Heart left ventricle (tissue), 16 donors: ENCODE data around the gene ARHGEF10L. TPM values are rescaled to one million over a fixed set of nuclear protein-coding genes. Genes with fewer than 3 reads are reported as not detected.
A peak's percentile ranks its signal among the peaks of the same experiment; 100 is the strongest.

Experiments used
- ATAC-seq, 4 donors: fragments of 200-7000 bp; cut with Tn5 transposase; one replicate each; pipeline ENCODE4 v1.9.1; 2020 to 2022; ENCODE audit warnings: moderate library complexity in 4 of 4, mild to moderate bottlenecking in 3 of 4, moderate number of reproducible peaks in 1 of 4
- DNase-seq, 5 donors: peaks; one replicate each; pipeline ENCODE4 v3.0.0-alpha.2; 2020
- H3K27ac ChIP-seq, 12 donors: fragments of 200-600 bp; sonication (generic) in 4 of 12; one replicate each; pipeline versions ENCODE4 v1.5.0 to v1.8.0; 2016 to 2022; ENCODE audit warnings: mild to moderate bottlenecking in 2 of 12
- H3K27me3 ChIP-seq, 9 donors: fragments of 200-600 bp; sonication (generic) in 2 of 9; one replicate each; pipeline versions ENCODE4 v1.5.1 to v1.8.0; 2016 to 2022; ENCODE audit warnings: mild to moderate bottlenecking in 3 of 9
- H3K36me3 ChIP-seq, 9 donors: fragments of 200-600 bp; sonication (generic) in 2 of 9; one replicate each; pipeline versions ENCODE4 v1.5.0 to v1.8.0; 2018 to 2022; ENCODE audit warnings: mild to moderate bottlenecking in 2 of 9
- H3K4me1 ChIP-seq, 12 donors: fragments of 200-600 bp; sonication (generic) in 4 of 12; one replicate each; pipeline versions ENCODE4 v1.5.0 to v1.8.0; 2016 to 2022; ENCODE audit warnings: mild to moderate bottlenecking in 3 of 12
- H3K4me3 ChIP-seq, 12 donors: fragments of 200-600 bp; sonication (generic) in 4 of 12; one replicate each; pipeline versions ENCODE4 v1.5.0 to v1.8.0; 2017 to 2022; ENCODE audit warnings: mild to moderate bottlenecking in 9 of 12, moderate library complexity in 4 of 12
- H3K9me3 ChIP-seq, 12 donors: fragments of 200-600 bp; sonication (generic) in 4 of 12; one replicate each; pipeline versions ENCODE4 v1.5.0 to v1.8.0; 2016 to 2022; ENCODE audit warnings: mild to moderate bottlenecking in 1 of 12
- CTCF ChIP-seq, 12 donors: fragments of 200-600 bp; sonication (generic) in 4 of 12; IDR thresholded peaks; one replicate each; pipeline versions ENCODE4 v1.5.0 to v1.8.0; 2018 to 2022; ENCODE audit warnings: antibody characterized with exemption in 12 of 12, mild to moderate bottlenecking in 5 of 12
- POLR2A ChIP-seq, 2 donors: fragments of 450-650 bp; IDR thresholded peaks; one replicate each; pipeline ENCODE4 v1.6.1; 2017; ENCODE audit warnings: antibody characterized with exemption in 2 of 2, mild to moderate bottlenecking in 2 of 2, moderate library complexity in 2 of 2
- WGBS, 4 donors: extraction: QIAGEN DNeasy Blood & Tissue Kit in 2 of 4; methylation state at CpG; one replicate each; pipeline versions ENCODE4 v1.1.5 to v1.1.7; 2013 to 2018; 5-methylcytosine and 5-hydroxymethylcytosine counted together
- intact Hi-C, 10 donors: fragments of 100-400 bp; cut with DNase I; formaldehyde crosslinking; loops; one replicate each; pipeline versions ENCODE4 v1.11.1 to v1.14.2; 2022
- polyA plus RNA-seq, 2 donors: library from polyadenylated mRNA; stranded (reverse); fragments of 200-250 nt; gene quantifications; one replicate each; pipeline ENCODE4 v1.2.3, GENCODE V29; 2013
- total RNA-seq, 9 donors: library from RNA; depleted of rRNA in 2 of 9; stranded (reverse); fragments of >200 nt in 2 of 9; fragmentation: NEBNext Ultra II Directional in 3 of 9; extraction: Animal tissue kit (Norgen Biotek cat#: 25700) in 3 of 9; gene quantifications; one replicate each; pipeline versions ENCODE4 v1.1.0 to v1.2.4, GENCODE V29; 2016 to 2023
- donor health status: ischemic (EF 13 %, LVEDD 7.1; RV severe dilation, severe dysfunction).
- donor health status: healthy with polysubstance abuse.
- donor health status: DM: no; HTN: yes; CAD: no.
- donor health status: DM: no; HTN: no; CAD: no.
- donor health status: ischemic (EF 25% LVEDD 6.9; RV normal size, moderate dysfunction).
- donor health status: ischemic (EF 25% LVEDD 5.7; RV mildly dilated, moderate dysfunction).
- donor health status: healthy.
- donor health status: DM: yes; HTN: yes; CAD: no.
- donor health status: ischemic (EF 35%, LVEDD 5.7; RV mildly dilated, moderate dysfunction).
- donor health status: nonischemic (EF 11% LVEDD 7.7; RV severe dilation, severe dysfunction).
- donor health status: DM: yes; HTN: yes; CAD: no.
- donor health status: PGD.
- donor health status: ischemic (EF 29% LVEDD 5.4; RV normal size, mild dysfunction).
- donor health status: nonischemic (EF 23%, LVEDD 6.1; RV moderate dilation, normal function).

ARHGEF10L gene
- total and polyA plus RNA-seq, 11 donors: 44.6 to 72.8 (median 57.9) TPM

DNA sequence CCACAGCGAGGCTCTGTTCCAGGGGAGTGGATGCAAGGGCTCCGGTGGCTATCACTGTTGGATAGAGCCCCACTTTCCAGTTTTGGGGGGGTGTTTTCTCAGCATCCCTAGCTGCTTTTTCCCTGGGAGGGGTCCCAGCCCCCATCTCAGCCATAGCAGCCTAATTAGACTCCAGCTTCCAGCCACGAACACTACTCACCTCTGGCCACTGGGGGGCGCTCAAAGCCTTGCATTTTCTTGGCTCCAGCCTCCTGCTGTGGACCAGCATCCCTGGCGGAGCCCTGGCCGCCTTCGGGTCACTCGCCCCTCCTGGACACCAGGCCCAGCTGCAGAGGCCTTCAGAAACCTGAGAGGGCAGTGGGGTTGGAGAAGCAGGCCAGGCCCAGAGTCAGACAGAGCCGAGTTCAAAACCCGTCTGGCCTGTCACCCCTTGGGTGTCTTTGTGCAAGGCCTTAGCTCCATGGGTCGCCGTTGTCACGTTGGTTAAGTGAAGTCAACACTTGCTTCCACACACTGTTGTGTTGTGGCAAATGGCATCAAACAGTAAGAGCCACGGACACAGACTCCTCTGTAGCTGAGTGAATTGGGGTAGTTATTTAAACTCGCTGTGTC is 122.2 kb downstream of the ARHGEF10L start:
- no peaks in the 10 kb centered on the region for H3K9me3 ChIP-seq
- intact Hi-C loops: loop anchor here (1.0 to 10.0 kb wide), 11 partner anchors 163 to 913 kb away; partner anchors contain the start of gene IGSF21 (in 2 of the 10)
- no peak overlapping the region for H3K27ac ChIP-seq
- 59 to 64% (median 62%) methylated on average over 13 to 15 of the region's 15 CpGs for WGBS, 4 donors
- H3K36me3 ChIP-seq: peaks cover 0 to 92% (median 73%) of the 10 kb centered on the region in 9 donors
- no peaks in the 10 kb centered on the region for H3K4me1 ChIP-seq
- no peak overlapping the region for H3K4me3 ChIP-seq
- ATAC-seq: peak in 3 of 4 donors; percentile 18 to 43 (median 39)
- no peaks in the 10 kb centered on the region for H3K27me3 ChIP-seq
- TF ChIP-seq POLR2A (IDR thresholded peaks at IDR 0.05): no peak
- TF ChIP-seq CTCF (IDR thresholded peaks at IDR 0.05): peak; percentile 59 to 81 (median 78)
- DNase-seq: peak in 4 of 5 donors; percentile 41 to 77 (median 56)

DNA sequence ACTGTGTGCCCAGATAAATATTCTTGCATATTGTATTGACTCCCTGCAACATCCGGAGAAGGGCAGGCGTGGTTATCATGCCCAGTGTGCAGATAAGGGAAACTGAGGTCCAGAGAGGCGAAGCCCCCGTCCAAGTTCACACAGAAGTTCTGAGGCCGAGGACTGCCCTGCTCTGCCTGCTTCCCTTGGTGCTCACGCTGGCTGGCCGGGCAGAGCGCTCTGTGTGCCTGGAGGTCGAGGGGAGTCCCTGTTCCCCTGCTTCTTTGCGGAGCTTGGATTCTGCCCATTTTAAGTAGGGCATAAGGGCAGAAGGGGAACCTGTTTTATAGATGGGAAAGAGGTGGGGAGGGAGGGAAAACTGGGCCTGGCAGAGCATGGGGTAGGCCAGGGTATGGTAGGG is 122.8 kb downstream of the ARHGEF10L start:
- ATAC-seq (no peak), DNase-seq (no peak)
- H3K27me3 ChIP-seq: no peaks in the 10 kb centered on the region
- H3K4me1 ChIP-seq: no peaks in the 10 kb centered on the region
- no peak overlapping the region for H3K27ac ChIP-seq
- TF ChIP-seq CTCF (IDR thresholded peaks at IDR 0.05) (no peak), POLR2A (IDR thresholded peaks at IDR 0.05) (no peak)
- no peaks in the 10 kb centered on the region for H3K9me3 ChIP-seq
- no peak overlapping the region for H3K4me3 ChIP-seq
- H3K36me3 ChIP-seq: peaks cover 0 to 86% (median 70%) of the 10 kb centered on the region in 9 donors
- intact Hi-C loops: loop anchor here (5.0 to 10.0 kb wide), 10 partner anchors 163 to 913 kb away; partner anchors contain the start of gene IGSF21 (in 2 of the 10)
- WGBS, 4 donors: 92 to 94% (median 93%) methylated on average over 5 to 10 of the region's 10 CpGs

DNA sequence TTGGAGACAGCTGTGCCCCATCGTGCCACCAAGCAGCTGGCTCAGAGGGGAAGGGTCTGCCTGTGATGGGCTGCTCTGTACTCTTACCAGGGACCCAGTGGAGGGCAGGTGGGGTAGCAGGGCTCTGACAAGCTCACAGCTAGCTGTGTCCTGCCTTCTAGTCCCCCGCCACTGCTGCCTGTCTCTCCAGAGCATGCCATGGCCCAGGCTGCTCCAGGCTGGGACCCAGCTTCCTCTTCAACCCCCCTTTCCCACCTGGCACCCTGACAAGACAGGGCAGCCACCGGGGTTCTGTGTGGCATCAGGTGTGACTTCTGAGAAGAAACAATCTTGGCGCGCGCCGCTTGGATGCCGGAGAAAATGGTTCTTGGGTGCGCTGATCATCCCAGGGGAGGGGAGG is 123.3 kb downstream of the ARHGEF10L start:
- Histone ChIP-seq H3K9me3 (no peaks in the 10 kb centered on the region), H3K27ac (no peak overlapping the region), H3K27me3 (no peaks in the 10 kb centered on the region), H3K4me1 (no peaks in the 10 kb centered on the region), H3K4me3 (no peak overlapping the region), H3K36me3 (peaks cover 0 to 86% (median 66%) of the 10 kb centered on the region in 9 donors)
- 69 to 93% (median 78%) methylated on average over 8 to 9 of the region's 9 CpGs for WGBS, 4 donors
- intact Hi-C loops: loop anchor here (1.0 to 10.0 kb wide), 11 partner anchors 15 to 912 kb away; partner anchors contain the start of gene IGSF21 (in 2 of the 10)
- DNase-seq: no peak
- TF ChIP-seq POLR2A (IDR thresholded peaks at IDR 0.05) (no peak), CTCF (IDR thresholded peaks at IDR 0.05) (no peak)
- no peak for ATAC-seq

DNA sequence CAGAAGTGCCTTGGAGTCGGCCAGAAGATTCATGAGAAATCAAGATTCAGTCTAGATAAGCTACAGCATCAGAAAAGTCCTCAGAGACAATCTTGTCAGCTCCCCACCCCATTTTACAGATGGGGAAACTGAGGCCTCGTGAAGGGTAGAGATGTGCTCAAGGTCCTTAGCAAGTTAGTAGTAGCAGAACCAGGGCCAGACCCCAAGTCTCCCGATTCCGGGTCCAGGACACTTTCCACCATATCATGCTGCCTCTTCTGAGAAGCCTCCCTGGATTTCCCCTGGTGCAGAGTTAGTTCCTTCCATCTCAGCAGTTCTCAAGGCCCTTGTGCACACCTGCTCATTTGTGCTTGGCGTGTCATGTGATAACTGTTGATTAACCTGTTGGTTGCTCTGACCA is 124.1 kb downstream of the ARHGEF10L start:
- WGBS, 4 donors: 84 to 88% (median 85%) methylated on average over 5 of the region's 5 CpGs
- no peaks in the 10 kb centered on the region for H3K9me3 ChIP-seq
- peaks cover 0 to 89% (median 64%) of the 10 kb centered on the region in 9 donors for H3K36me3 ChIP-seq
- no peak for DNase-seq
- no peak overlapping the region for H3K27ac ChIP-seq
- no peak overlapping the region for H3K4me3 ChIP-seq
- intact Hi-C loops: loop anchor here (1.0 to 10.0 kb wide), 11 partner anchors 14 to 911 kb away; partner anchors contain the start of gene IGSF21 (in 2 of the 10)
- H3K27me3 ChIP-seq: no peaks in the 10 kb centered on the region
- H3K4me1 ChIP-seq: no peaks in the 10 kb centered on the region
- no peak for ATAC-seq
- no peak for TF ChIP-seq CTCF (IDR thresholded peaks at IDR 0.05)
- no peak for TF ChIP-seq POLR2A (IDR thresholded peaks at IDR 0.05)
